ENCODE results near the gene ERAS.

DNA sequence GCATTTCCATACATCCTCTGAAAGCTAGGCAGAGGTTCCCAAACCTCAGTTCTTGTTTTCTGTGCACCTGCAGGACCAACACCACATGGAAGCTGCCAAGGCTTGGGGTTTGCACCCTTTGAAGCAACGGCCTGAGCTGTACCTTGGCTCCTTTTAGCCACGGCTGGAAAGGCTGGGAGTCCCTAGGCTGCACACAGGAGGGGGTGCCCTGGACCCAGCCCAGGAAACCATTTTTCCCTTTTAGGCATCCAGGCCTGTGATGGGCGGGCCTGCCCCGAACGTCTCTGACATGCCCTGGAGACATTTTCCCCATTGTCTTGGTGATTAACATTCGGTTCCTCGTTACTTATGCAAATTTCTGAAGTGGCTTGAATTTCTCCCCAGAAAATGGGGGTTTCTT lies 26.5 kb downstream of the ERAS start:
- TF ChIP-seq CTCF (IDR thresholded peaks at IDR 0.05; ENCODE audit: low read depth, low read length, missing input control) (no peak), GABPA (IDR thresholded peaks at IDR 0.05 in 1 of 2, conservative IDR thresholded peaks at IDR 0.05 in 1 of 2) (no peak), HNF4G (IDR thresholded peaks at IDR 0.05) (no peak), TAF1 (conservative IDR thresholded peaks at IDR 0.05) (no peak), RAD21 (IDR thresholded peaks at IDR 0.05) (no peak)
- TF ChIP-seq, protein P1, sequence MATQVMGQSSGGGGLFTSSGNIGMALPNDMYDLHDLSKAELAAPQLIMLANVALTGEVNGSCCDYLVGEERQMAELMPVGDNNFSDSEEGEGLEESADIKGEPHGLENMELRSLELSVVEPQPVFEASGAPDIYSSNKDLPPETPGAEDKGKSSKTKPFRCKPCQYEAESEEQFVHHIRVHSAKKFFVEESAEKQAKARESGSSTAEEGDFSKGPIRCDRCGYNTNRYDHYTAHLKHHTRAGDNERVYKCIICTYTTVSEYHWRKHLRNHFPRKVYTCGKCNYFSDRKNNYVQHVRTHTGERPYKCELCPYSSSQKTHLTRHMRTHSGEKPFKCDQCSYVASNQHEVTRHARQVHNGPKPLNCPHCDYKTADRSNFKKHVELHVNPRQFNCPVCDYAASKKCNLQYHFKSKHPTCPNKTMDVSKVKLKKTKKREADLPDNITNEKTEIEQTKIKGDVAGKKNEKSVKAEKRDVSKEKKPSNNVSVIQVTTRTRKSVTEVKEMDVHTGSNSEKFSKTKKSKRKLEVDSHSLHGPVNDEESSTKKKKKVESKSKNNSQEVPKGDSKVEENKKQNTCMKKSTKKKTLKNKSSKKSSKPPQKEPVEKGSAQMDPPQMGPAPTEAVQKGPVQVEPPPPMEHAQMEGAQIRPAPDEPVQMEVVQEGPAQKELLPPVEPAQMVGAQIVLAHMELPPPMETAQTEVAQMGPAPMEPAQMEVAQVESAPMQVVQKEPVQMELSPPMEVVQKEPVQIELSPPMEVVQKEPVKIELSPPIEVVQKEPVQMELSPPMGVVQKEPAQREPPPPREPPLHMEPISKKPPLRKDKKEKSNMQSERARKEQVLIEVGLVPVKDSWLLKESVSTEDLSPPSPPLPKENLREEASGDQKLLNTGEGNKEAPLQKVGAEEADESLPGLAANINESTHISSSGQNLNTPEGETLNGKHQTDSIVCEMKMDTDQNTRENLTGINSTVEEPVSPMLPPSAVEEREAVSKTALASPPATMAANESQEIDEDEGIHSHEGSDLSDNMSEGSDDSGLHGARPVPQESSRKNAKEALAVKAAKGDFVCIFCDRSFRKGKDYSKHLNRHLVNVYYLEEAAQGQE (IDR thresholded peaks at IDR 0.05), result no peak

Data from liver (tissue), 3 donors.